Measurements from ENCODE around the gene HMGN1.

DNA sequence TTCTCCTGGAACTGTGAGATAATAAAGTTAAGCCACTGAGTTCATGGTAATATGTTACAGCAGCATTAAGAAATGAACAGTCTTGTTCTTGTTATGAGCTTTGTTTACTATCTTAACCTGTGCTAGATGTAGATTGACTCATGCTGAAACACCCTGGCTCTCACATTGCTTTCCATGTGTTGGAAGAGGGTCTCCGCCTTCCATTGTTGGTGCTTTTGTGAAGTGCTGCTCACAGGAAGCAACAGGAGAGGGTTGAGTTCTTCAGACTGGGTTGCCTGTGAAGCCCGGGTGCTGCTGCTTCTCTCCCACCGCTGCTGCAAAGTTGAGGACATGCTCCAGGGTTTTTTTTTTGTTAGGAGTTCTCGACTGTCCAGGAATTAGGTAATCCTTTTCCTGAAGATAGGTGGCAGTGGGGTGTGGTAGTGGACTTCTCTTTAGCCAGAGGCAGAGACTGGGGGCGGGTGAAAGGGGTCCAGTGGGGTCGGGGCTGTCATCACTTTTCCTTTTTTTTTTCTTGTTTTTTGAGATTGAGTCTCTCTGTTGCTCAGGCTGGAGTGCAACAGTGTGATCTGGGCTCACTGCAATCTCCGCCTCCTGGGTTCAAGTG, 28.7 kb upstream of the HMGN1 start:
- TF ChIP-seq POLR2A (IDR thresholded peaks at IDR 0.05) (no peak), CTCF (IDR thresholded peaks at IDR 0.05) (no peak)

Data from Peyer's patch (tissue), 4 donors.